ENCODE data around the gene ANXA5. TPM values are rescaled to one million over a fixed set of nuclear protein-coding genes. Genes with fewer than 3 reads are reported as not detected.

Gene ANXA5
- total RNA-seq, 4 donors from 2014 or later: 59.2 to 181 (median 88.0) TPM

DNA sequence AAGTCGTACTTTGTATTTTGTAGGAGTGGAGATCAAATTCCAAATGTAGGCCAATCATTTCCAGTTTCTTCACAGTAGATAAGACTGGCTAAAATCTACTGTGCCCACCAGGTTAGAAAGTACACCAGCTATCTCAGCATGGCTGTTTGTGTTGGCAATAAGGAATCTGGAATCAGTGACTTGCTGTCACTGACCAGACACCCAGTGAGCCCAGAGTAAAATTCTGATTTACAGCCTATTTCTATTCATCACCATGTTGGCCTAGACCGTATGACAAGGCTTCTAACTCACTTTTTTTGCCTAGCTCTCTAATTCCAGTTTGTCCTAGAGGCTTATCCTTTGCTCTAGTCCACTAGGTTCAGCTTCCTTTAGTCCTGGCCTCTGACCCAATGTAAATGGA lies 42.8 kb upstream of the ANXA5 start:
- Histone ChIP-seq H3K9me3 (no peaks in the 10 kb centered on the region), H3K4me1 (no peaks in the 10 kb centered on the region), H3K4me3 (no peak overlapping the region), H3K27ac (no peak overlapping the region), H3K36me3 (no peaks in the 10 kb centered on the region), H3K27me3 (no peaks in the 10 kb centered on the region)
- intact Hi-C loops (cut with DNase I; ENCODE audit: low total_unique reads) (loop anchor here (10.0 kb wide), 2 partner anchors 275 to 365 kb away; no protein-coding TSS in a partner anchor), in situ Hi-C loops (cut with MboI; ENCODE audit: low sequenced_read_pairs in 4 of 4) (loop anchor here (5.0 to 25.0 kb wide), 4 partner anchors 252 to 552 kb away; no protein-coding TSS in a partner anchor)
- ATAC-seq (no peak), DNase-seq (no peak)
- TF ChIP-seq CTCF (IDR thresholded peaks at IDR 0.05 in 4 of 5, conservative IDR thresholded peaks at IDR 0.05 in 1 of 5): no peak
- TF ChIP-seq POLR2A (IDR thresholded peaks at IDR 0.05): no peak

GRCh38 chr4:121738780-121739535 lies 42.2 kb upstream of the ANXA5 start:
- Histone ChIP-seq H3K4me3 (no peak overlapping the region), H3K36me3 (no peaks in the 10 kb centered on the region), H3K9me3 (no peaks in the 10 kb centered on the region), H3K27ac (no peak overlapping the region), H3K27me3 (no peaks in the 10 kb centered on the region), H3K4me1 (no peaks in the 10 kb centered on the region)
- TF ChIP-seq POLR2A (IDR thresholded peaks at IDR 0.05): no peak
- no peak for TF ChIP-seq CTCF (IDR thresholded peaks at IDR 0.05 in 4 of 5, conservative IDR thresholded peaks at IDR 0.05 in 1 of 5)
- intact Hi-C loops (cut with DNase I; ENCODE audit: low total_unique reads) (loop anchor here (10.0 kb wide), 2 partner anchors 274 to 364 kb away; no protein-coding TSS in a partner anchor), in situ Hi-C loops (cut with MboI; ENCODE audit: low sequenced_read_pairs in 4 of 4) (loop anchor here (5.0 to 25.0 kb wide), 4 partner anchors 252 to 552 kb away; no protein-coding TSS in a partner anchor)
- no peak for ATAC-seq
- DNase-seq: no peak

- intact Hi-C loops (cut with DNase I; ENCODE audit: low total_unique reads): loop anchor here (10.0 kb wide), 2 partner anchors 273 to 363 kb away; no protein-coding TSS in a partner anchor
- Histone ChIP-seq H3K9me3 (no peaks in the 10 kb centered on the region), H3K27ac (no peak overlapping the region), H3K36me3 (no peaks in the 10 kb centered on the region), H3K4me3 (no peak overlapping the region), H3K27me3 (no peaks in the 10 kb centered on the region), H3K4me1 (no peaks in the 10 kb centered on the region)
- in situ Hi-C loops (cut with MboI; ENCODE audit: low sequenced_read_pairs in 4 of 4): loop anchor here (5.0 to 25.0 kb wide), 4 partner anchors 251 to 551 kb away; no protein-coding TSS in a partner anchor
- TF ChIP-seq POLR2A (IDR thresholded peaks at IDR 0.05) (no peak), CTCF (IDR thresholded peaks at IDR 0.05 in 4 of 5, conservative IDR thresholded peaks at IDR 0.05 in 1 of 5) (no peak)
- DNase-seq (no peak), ATAC-seq (no peak)
Measured at GRCh38 chr4:121737846-121738554, 41.2 kb upstream of the ANXA5 start.

DNA sequence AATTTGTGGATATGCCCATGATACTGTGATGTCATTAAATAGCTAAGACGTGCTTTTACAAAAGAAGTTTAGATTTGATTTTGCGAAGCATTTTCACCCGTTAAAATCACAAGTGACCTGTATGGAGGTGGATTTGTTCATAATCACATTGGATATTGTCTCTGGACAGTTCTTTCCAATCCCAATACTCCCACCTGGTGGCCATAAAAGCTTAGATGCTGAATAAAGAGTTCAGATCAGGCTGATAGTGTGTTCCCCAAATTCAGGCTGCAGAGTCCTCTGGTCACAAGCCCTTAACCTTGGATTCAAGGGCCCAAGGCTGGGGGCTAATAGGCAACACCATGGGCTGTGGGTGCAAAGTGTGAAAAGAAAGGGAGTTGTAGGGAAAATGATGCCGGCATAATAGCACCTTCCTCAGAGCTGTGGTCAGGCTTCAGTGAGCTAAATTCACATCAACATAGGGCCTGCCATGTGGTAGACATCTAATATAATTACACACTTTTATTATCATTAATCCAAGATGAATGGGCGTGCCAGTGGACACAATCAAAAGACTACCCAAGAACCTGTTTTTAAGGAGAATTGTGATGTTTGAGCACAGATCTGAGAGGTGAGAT lies 40.1 kb upstream of the ANXA5 start:
- intact Hi-C loops (cut with DNase I; ENCODE audit: low total_unique reads): loop anchor here (10.0 kb wide), 2 partner anchors 272 to 362 kb away; no protein-coding TSS in a partner anchor
- in situ Hi-C loops (cut with MboI; ENCODE audit: low sequenced_read_pairs in 4 of 4): loop anchor here (5.0 to 25.0 kb wide), 4 partner anchors 250 to 550 kb away; no protein-coding TSS in a partner anchor

More for the DNA sequence above, 40.1 kb upstream of the ANXA5 start:
- Histone ChIP-seq H3K27ac (no peak overlapping the region), H3K4me1 (no peaks in the 10 kb centered on the region), H3K4me3 (no peak overlapping the region), H3K9me3 (no peaks in the 10 kb centered on the region), H3K27me3 (no peaks in the 10 kb centered on the region), H3K36me3 (no peaks in the 10 kb centered on the region)
- DNase-seq: no peak
- TF ChIP-seq CTCF (IDR thresholded peaks at IDR 0.05 in 4 of 5, conservative IDR thresholded peaks at IDR 0.05 in 1 of 5) (peak in 4 of 5 experiments; percentile 28 to 46 (median 39)), POLR2A (IDR thresholded peaks at IDR 0.05) (no peak)
- peak in 1 of 2 donors; percentile 58 for ATAC-seq
